Measurements from ENCODE around the gene PGS1. TPM values are rescaled to one million over a fixed set of nuclear protein-coding genes. Genes with fewer than 3 reads are reported as not detected.
A peak's percentile ranks its signal among the peaks of the same experiment; 100 is the strongest.

The PGS1 gene
- total RNA-seq, 1 donor from 2014 or later = 35.6 TPM

- Histone ChIP-seq H3K4me3 (no peak overlapping the region), H3K27ac (no peak overlapping the region), H3K36me3 (peaks cover 0 to 26% of the 10 kb centered on the region in 2 donors), H3K9me3 (no peaks in the 10 kb centered on the region), H3K4me1 (peaks cover 36% of the 10 kb centered on the region), H3K27me3 (no peaks in the 10 kb centered on the region)
- TF ChIP-seq POLR2A (IDR thresholded peaks at IDR 0.05) (no peak), POLR2AphosphoS5 (IDR thresholded peaks at IDR 0.05; ENCODE audit: insufficient read depth in 1 of 2, low read depth in 1 of 2) (no peak), CTCF (IDR thresholded peaks at IDR 0.05) (no peak)
- intact Hi-C loops (cut with DNase I) = no loop called here
- DNase-seq (ENCODE audit: extremely low spot score in 2 of 2) = no peak
These were observed 30.1 kb downstream of the PGS1 start for GRCh38 chr17:78408476-78409050.

- H3K4me1 ChIP-seq = peaks cover 44% of the 10 kb centered on the region
- peaks cover 0 to 20% of the 10 kb centered on the region in 2 donors for H3K36me3 ChIP-seq
- H3K27me3 ChIP-seq = no peaks in the 10 kb centered on the region
- H3K27ac ChIP-seq = no peak overlapping the region
- DNase-seq (ENCODE audit: extremely low spot score in 2 of 2) = no peak
- intact Hi-C loops (cut with DNase I) = no loop called here
- no peak for TF ChIP-seq POLR2A (IDR thresholded peaks at IDR 0.05)
- TF ChIP-seq POLR2AphosphoS5 (IDR thresholded peaks at IDR 0.05; ENCODE audit: insufficient read depth in 1 of 2, low read depth in 1 of 2) = peak in 1 of 2 donors; percentile 27
- no peaks in the 10 kb centered on the region for H3K9me3 ChIP-seq
- H3K4me3 ChIP-seq = no peak overlapping the region
These were observed 30.9 kb downstream of the PGS1 start for GRCh38 chr17:78409191-78409928.

GRCh38 chr17:78411241-78411857 lies 32.9 kb downstream of the PGS1 start:
- intact Hi-C loops (cut with DNase I) = no loop called here
- Histone ChIP-seq H3K36me3 (peaks cover 0 to 22% of the 10 kb centered on the region in 2 donors), H3K4me3 (no peak overlapping the region), H3K27me3 (no peaks in the 10 kb centered on the region), H3K27ac (no peak overlapping the region), H3K4me1 (peaks cover 64% of the 10 kb centered on the region), H3K9me3 (no peaks in the 10 kb centered on the region)
- TF ChIP-seq POLR2AphosphoS5 (IDR thresholded peaks at IDR 0.05; ENCODE audit: insufficient read depth in 1 of 2, low read depth in 1 of 2) (peak in 1 of 2 donors; percentile 42), POLR2A (IDR thresholded peaks at IDR 0.05) (no peak)
- no peak for DNase-seq (ENCODE audit: extremely low spot score in 2 of 2)

- no peak overlapping the region for H3K27ac ChIP-seq
- peaks cover 66% of the 10 kb centered on the region for H3K4me1 ChIP-seq
- intact Hi-C loops (cut with DNase I) = no loop called here
- H3K9me3 ChIP-seq = no peaks in the 10 kb centered on the region
- no peaks in the 10 kb centered on the region for H3K27me3 ChIP-seq
- peaks cover 0 to 19% of the 10 kb centered on the region in 2 donors for H3K36me3 ChIP-seq
- no peak for DNase-seq (ENCODE audit: extremely low spot score in 2 of 2)
- TF ChIP-seq POLR2A (IDR thresholded peaks at IDR 0.05) = no peak
- peak in 1 of 3 experiments; percentile 19 for TF ChIP-seq CTCF (IDR thresholded peaks at IDR 0.05)
- no peak overlapping the region for H3K4me3 ChIP-seq
These were observed 34.0 kb downstream of the PGS1 start for GRCh38 chr17:78412403-78412802.

GRCh38 chr17:78414178-78415162 lies 36.0 kb downstream of the PGS1 start:
- DNase-seq (ENCODE audit: extremely low spot score in 2 of 2) = no peak
- Histone ChIP-seq H3K27me3 (no peaks in the 10 kb centered on the region), H3K27ac (no peak overlapping the region), H3K4me1 (peaks cover 49% of the 10 kb centered on the region), H3K36me3 (peaks cover 0 to 18% of the 10 kb centered on the region in 2 donors), H3K4me3 (no peak overlapping the region), H3K9me3 (no peaks in the 10 kb centered on the region)
- intact Hi-C loops (cut with DNase I) = no loop called here
- TF ChIP-seq CTCF (IDR thresholded peaks at IDR 0.05) (no peak), POLR2A (IDR thresholded peaks at IDR 0.05) (no peak), POLR2AphosphoS5 (IDR thresholded peaks at IDR 0.05; ENCODE audit: insufficient read depth in 1 of 2, low read depth in 1 of 2) (no peak)
